K562 (cell line): ENCODE measurements around the gene APOO. TPM values are rescaled to one million over a fixed set of nuclear protein-coding genes. Genes with fewer than 3 reads are reported as not detected.

Experiments used
- ARID2 ChIP-seq: fragments of 450-650 bp; IDR thresholded peaks from 2 replicates; pipeline ENCODE4 v1.6.1; 2017; ENCODE audit warnings: antibody characterized with exemption, mild to moderate bottlenecking
- ATF7 ChIP-seq: fragments of 450-650 bp; IDR thresholded peaks from 2 replicates; pipeline ENCODE4 v1.7.1; 2014; ENCODE audit warnings: mild to moderate bottlenecking, moderate library complexity
- GABPB2 ChIP-seq: fragments of 250-450 bp; sonication (Bioruptor Pico); conservative IDR thresholded peaks from 2 replicates; pipeline ENCODE4 v1.5.1; 2021; ENCODE audit warnings: mild to moderate bottlenecking
- HDAC1 ChIP-seq, 2 experiments: fragments of 450-650 bp; IDR thresholded peaks; 2 replicates each; pipeline ENCODE4 v1.6.1; 2016 to 2017; ENCODE audit warnings: inconsistent platforms in 1 of 2, mild to moderate bottlenecking in 1 of 2, moderate library complexity in 1 of 2
- HDAC2 ChIP-seq: fragments of 450-650 bp; IDR thresholded peaks from 2 replicates; pipeline ENCODE4 v1.6.1; 2016; ENCODE audit warnings: mild to moderate bottlenecking
- KLF10 ChIP-seq: fragments of 250-450 bp; sonication (Bioruptor Pico); IDR thresholded peaks from 2 replicates; pipeline ENCODE4 v1.6.1; 2021; ENCODE audit warnings: matching md5 sums
- MAFF ChIP-seq: IDR thresholded peaks from 2 replicates; pipeline ENCODE4 v1.6.1; 2012; ENCODE audit warnings: low read length, improper control_type of control experiment
- MTA3 ChIP-seq: fragments of 450-650 bp; formaldehyde crosslinking; IDR thresholded peaks from 2 replicates; pipeline ENCODE4 v1.6.1; 2017; ENCODE audit warnings: mild to moderate bottlenecking, borderline replicate concordance
- NBN ChIP-seq: fragments of 450-650 bp; IDR thresholded peaks from 2 replicates; pipeline ENCODE4 v1.6.1; 2016; ENCODE audit warnings: low read depth, mild to moderate bottlenecking
- NEUROD1 ChIP-seq: fragments of 150-350 bp; IDR thresholded peaks from 2 replicates; pipeline ENCODE4 v1.6.1; 2014; ENCODE audit warnings: borderline replicate concordance, low read length, low read depth; ENCODE audit not compliant: partially characterized antibody
- NFRKB ChIP-seq: fragments of 450-650 bp; IDR thresholded peaks from 2 replicates; pipeline ENCODE4 v1.6.1; 2016; ENCODE audit warnings: low read depth
- RREB1 ChIP-seq: fragments of 250-450 bp; sonication (Bioruptor Pico); IDR thresholded peaks from 2 replicates; pipeline ENCODE4 v1.4.0; 2020
- TEAD4 ChIP-seq, 2 experiments: sonication (generic) in 1 of 2; formaldehyde crosslinking in 1 of 2; IDR thresholded peaks; 2 replicates each; pipeline versions ENCODE4 v1.6.1 to v1.8.0; 2012 to 2022; ENCODE audit warnings: borderline replicate concordance in 1 of 2, inconsistent platforms in 1 of 2, low read length in 1 of 2, mild to moderate bottlenecking in 1 of 2, missing genetic modification reagents in 1 of 2
- U2AF1 ChIP-seq: fragments of 200-400 bp; formaldehyde crosslinking; optimal IDR thresholded peaks from 2 replicates; pipeline ENCODE3; 2017; ENCODE audit warnings: mild to moderate bottlenecking, low read depth, low read length, moderate library complexity
- ZNF282 ChIP-seq: sonication (generic); formaldehyde crosslinking; IDR thresholded peaks from 2 replicates; pipeline ENCODE4 v1.8.1; 2023; ENCODE audit warnings: missing genetic modification reagents
- ZNF75A ChIP-seq: fragments of 450-650 bp; formaldehyde crosslinking; IDR thresholded peaks from 2 replicates; pipeline ENCODE4 v1.4.0; 2020; ENCODE audit warnings: mild to moderate bottlenecking
- ZNF766 ChIP-seq: fragments of 200-800 bp; sonication (Bioruptor generic); conservative IDR thresholded peaks from 2 replicates; pipeline ENCODE4 v1.6.1; 2016; ENCODE audit warnings: missing genetic modification characterization, missing compliant biosample characterization
- ZSCAN29 ChIP-seq: fragments of 450-650 bp; IDR thresholded peaks from 2 replicates; pipeline ENCODE4 v1.6.1; 2017
- polyA plus RNA-seq, 8 experiments: library from polyadenylated mRNA; depleted of rRNA in 4 of 8; stranded (reverse) in 5 of 8; unstranded in 3 of 8; fragments of >200 nt; fragmentation: Nextera tagmentation in 2 of 8; fragmentation: Illumina TruSeq in 1 of 8; extraction: Ambion mirVana in 2 of 8; extraction: Trizol in 1 of 8; gene quantifications; 2 replicates each; pipeline versions ENCODE4 v1.2.1 to v1.2.3, GENCODE V29; 2011 to 2014; ENCODE audit warnings: inconsistent platforms in 1 of 8, missing spikeins in 1 of 8
- total RNA-seq, 7 experiments: library from RNA; depleted of rRNA in 6 of 7; stranded (reverse); fragments of >200 nt in 6 of 7; fragmentation: Illumina TruSeq in 2 of 7; extraction: Trizol in 2 of 7; gene quantifications; 2 replicates each; pipeline versions ENCODE4 v1.2.1 to v1.2.3, GENCODE V29; 2011 to 2021; ENCODE audit warnings: low replicate concordance in 1 of 7
- TF ChIP-seq, protein P1 (sequence below): sonication (generic); formaldehyde crosslinking; IDR thresholded peaks from 2 replicates; pipeline ENCODE4 v1.8.0; 2023; ENCODE audit warnings: mild to moderate bottlenecking, missing genetic modification reagents
- TF ChIP-seq, protein P2 (sequence below): fragments of 450-650 bp; IDR thresholded peaks from one replicate; pipeline ENCODE4 v1.6.1; 2018; ENCODE audit warnings: mild to moderate bottlenecking, moderate library complexity; ENCODE audit not compliant: partially characterized antibody

Gene APOO
- total and polyA plus RNA-seq, 9 of the 15 experiments (the other 6 are each of a cell fraction or from before 2014, with no cell fraction given), result 37.3 to 76.4 (median 60.8) TPM

DNA sequence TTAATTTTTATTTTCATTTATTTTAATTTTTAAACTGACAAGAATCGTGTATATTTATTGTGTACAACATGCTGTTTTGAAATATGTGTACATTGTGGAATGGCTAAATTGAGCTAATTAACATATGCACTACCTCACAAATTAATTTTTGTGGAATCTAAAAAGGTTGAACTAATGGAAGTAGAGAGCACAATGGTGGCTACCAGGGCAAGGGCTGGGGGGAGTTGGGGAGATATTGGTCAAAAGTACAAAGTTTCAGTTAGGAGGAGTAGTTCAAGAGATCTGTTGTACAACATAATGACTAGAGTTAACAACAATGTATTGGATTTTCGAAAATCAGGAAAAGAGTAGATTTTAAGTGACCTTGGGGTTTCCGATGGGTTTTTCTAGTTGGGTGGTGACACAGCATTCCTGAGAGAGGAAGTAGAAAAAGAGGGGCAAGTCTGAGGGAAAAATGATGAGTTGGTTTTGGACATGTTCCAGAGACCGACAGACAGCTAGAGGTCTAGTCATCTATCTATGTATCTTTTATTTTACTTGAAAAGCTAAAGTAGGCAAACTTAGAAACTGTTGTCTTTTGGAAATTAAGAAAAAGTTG lies 23.2 kb downstream of the APOO start (continued):
- no peak for TF ChIP-seq RREB1 (CRISPR knock-in tag)
- TF ChIP-seq, protein P1, sequence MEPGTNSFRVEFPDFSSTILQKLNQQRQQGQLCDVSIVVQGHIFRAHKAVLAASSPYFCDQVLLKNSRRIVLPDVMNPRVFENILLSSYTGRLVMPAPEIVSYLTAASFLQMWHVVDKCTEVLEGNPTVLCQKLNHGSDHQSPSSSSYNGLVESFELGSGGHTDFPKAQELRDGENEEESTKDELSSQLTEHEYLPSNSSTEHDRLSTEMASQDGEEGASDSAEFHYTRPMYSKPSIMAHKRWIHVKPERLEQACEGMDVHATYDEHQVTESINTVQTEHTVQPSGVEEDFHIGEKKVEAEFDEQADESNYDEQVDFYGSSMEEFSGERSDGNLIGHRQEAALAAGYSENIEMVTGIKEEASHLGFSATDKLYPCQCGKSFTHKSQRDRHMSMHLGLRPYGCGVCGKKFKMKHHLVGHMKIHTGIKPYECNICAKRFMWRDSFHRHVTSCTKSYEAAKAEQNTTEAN (CRISPR knock-in tag), result no peak
- TF ChIP-seq HDAC2, result peak; percentile 53; the same call in 1 of the 2 replicates
- TF ChIP-seq, protein P2, sequence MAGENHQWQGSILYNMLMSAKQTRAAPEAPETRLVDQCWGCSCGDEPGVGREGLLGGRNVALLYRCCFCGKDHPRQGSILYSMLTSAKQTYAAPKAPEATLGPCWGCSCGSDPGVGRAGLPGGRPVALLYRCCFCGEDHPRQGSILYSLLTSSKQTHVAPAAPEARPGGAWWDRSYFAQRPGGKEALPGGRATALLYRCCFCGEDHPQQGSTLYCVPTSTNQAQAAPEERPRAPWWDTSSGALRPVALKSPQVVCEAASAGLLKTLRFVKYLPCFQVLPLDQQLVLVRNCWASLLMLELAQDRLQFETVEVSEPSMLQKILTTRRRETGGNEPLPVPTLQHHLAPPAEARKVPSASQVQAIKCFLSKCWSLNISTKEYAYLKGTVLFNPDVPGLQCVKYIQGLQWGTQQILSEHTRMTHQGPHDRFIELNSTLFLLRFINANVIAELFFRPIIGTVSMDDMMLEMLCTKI, result no peak
- TF ChIP-seq ZNF282 (CRISPR knock-in tag), result no peak
- no peak for TF ChIP-seq KLF10 (CRISPR knock-in tag)
- TF ChIP-seq GABPB2 (CRISPR knock-in tag), result no peak
- TF ChIP-seq ARID2, result no peak
- no peak for TF ChIP-seq ZSCAN29
- 0 out of 2 replicates have a peak, but pooled peaks have one; percentile 32 for TF ChIP-seq NBN
- TF ChIP-seq ZNF766 (CRISPR knock-in tag), result 0 out of 2 replicates have a peak, but pooled peaks have one; percentile 53
- TF ChIP-seq ATF7, result 0 out of 2 replicates have a peak, but pooled peaks have one; percentile 37
- peak; percentile 83 for TF ChIP-seq MAFF
- TF ChIP-seq NEUROD1, result no peak
- no peak for TF ChIP-seq U2AF1
- TF ChIP-seq MTA3, result no peak
- peak in 1 of 2 experiments; percentile 12; a peak in 1 of 4 replicates for TF ChIP-seq HDAC1 (IDR thresholded peaks at IDR 0.05)
- TF ChIP-seq ZNF75A (CRISPR knock-in tag), result no peak
- peak; percentile 68 for TF ChIP-seq NFRKB
- peak; percentile 58 for TF ChIP-seq TEAD4 (IDR thresholded peaks at IDR 0.05; ENCODE audit: low read length)
- no peak for TF ChIP-seq TEAD4 (CRISPR knock-in tag; IDR thresholded peaks at IDR 0.05; ENCODE audit: borderline replicate concordance)
